ENCODE results near the gene TMEM35B. TPM values are rescaled to one million over a fixed set of nuclear protein-coding genes. Genes with fewer than 3 reads are reported as not detected.
A peak's percentile ranks its signal among the peaks of the same experiment; 100 is the strongest.

Gene TMEM35B
- total RNA-seq, 1 donor: 22.1 TPM

- H3K9me3 ChIP-seq (ENCODE audit: low read depth, low read length): no peaks in the 10 kb centered on the region
- peaks cover 34% of the 10 kb centered on the region for H3K79me2 ChIP-seq (ENCODE audit: insufficient read depth, low read length)
These were observed 1.3 kb downstream of the TMEM35B start for GRCh38 chr1:34983700-34984355.

GRCh38 chr1:34982820-34983376 lies 2.2 kb downstream of the TMEM35B start:
- H4K20me1 ChIP-seq (ENCODE audit: insufficient read depth, low read length): peaks cover 11% of the 10 kb centered on the region
- H3K36me3 ChIP-seq (ENCODE audit: insufficient read depth, low read length): peaks cover 5% of the 10 kb centered on the region
- no peaks in the 10 kb centered on the region for H3K27me3 ChIP-seq (ENCODE audit: insufficient read depth, low read length)
- H3K79me2 ChIP-seq (ENCODE audit: insufficient read depth, low read length): peaks cover 34% of the 10 kb centered on the region
- no peaks in the 10 kb centered on the region for H3K9me3 ChIP-seq (ENCODE audit: low read depth, low read length)
- H2AFZ ChIP-seq (ENCODE audit: low read length): no peak overlapping the region
- H3K4me1 ChIP-seq (ENCODE audit: insufficient read depth, low read length): peaks cover 29% of the 10 kb centered on the region
- no peak overlapping the region for H3K27ac ChIP-seq (ENCODE audit: low read depth, low read length)
- no peak overlapping the region for H3K4me2 ChIP-seq (ENCODE audit: insufficient read depth, low read length)
- no peak for DNase-seq (ENCODE audit: insufficient read length, low spot score, missing footprints)
- TF ChIP-seq CTCF (IDR thresholded peaks at IDR 0.05; ENCODE audit: extremely low read depth, low read depth, low read length): no peak
- H3K4me3 ChIP-seq (ENCODE audit: insufficient read depth, low read length): no peak overlapping the region

More at GRCh38 chr1:34983700-34984355, 1.3 kb downstream of the TMEM35B start:
- peak overlapping the region; percentile 88 for H3K4me2 ChIP-seq (ENCODE audit: insufficient read depth, low read length)
- DNase-seq (ENCODE audit: insufficient read length, low spot score, missing footprints): peak; percentile 71
- peaks cover 11% of the 10 kb centered on the region for H4K20me1 ChIP-seq (ENCODE audit: insufficient read depth, low read length)
- peak overlapping the region; percentile 82 for H2AFZ ChIP-seq (ENCODE audit: low read length)
- peaks cover 5% of the 10 kb centered on the region for H3K36me3 ChIP-seq (ENCODE audit: insufficient read depth, low read length)
- no peaks in the 10 kb centered on the region for H3K27me3 ChIP-seq (ENCODE audit: insufficient read depth, low read length)
- H3K27ac ChIP-seq (ENCODE audit: low read depth, low read length): peak overlapping the region; percentile 88
- H3K4me1 ChIP-seq (ENCODE audit: insufficient read depth, low read length): peaks cover 29% of the 10 kb centered on the region
- peak overlapping the region; percentile 77 for H3K4me3 ChIP-seq (ENCODE audit: insufficient read depth, low read length)
- TF ChIP-seq CTCF (IDR thresholded peaks at IDR 0.05; ENCODE audit: extremely low read depth, low read depth, low read length): no peak

- no peak for DNase-seq (ENCODE audit: insufficient read length, low spot score, missing footprints)
These were observed 4.4 kb downstream of the TMEM35B start for GRCh38 chr1:34980715-34981114.

More at GRCh38 chr1:34980715-34981114, 4.4 kb downstream of the TMEM35B start:
- H3K4me2 ChIP-seq (ENCODE audit: insufficient read depth, low read length): no peak overlapping the region
- no peaks in the 10 kb centered on the region for H3K9me3 ChIP-seq (ENCODE audit: low read depth, low read length)
- H2AFZ ChIP-seq (ENCODE audit: low read length): no peak overlapping the region
- peaks cover 5% of the 10 kb centered on the region for H3K36me3 ChIP-seq (ENCODE audit: insufficient read depth, low read length)
- H3K79me2 ChIP-seq (ENCODE audit: insufficient read depth, low read length): peaks cover 25% of the 10 kb centered on the region
- peaks cover 13% of the 10 kb centered on the region for H4K20me1 ChIP-seq (ENCODE audit: insufficient read depth, low read length)
- peaks cover 12% of the 10 kb centered on the region for H3K4me1 ChIP-seq (ENCODE audit: insufficient read depth, low read length)
- no peak overlapping the region for H3K27ac ChIP-seq (ENCODE audit: low read depth, low read length)
- no peak for TF ChIP-seq CTCF (IDR thresholded peaks at IDR 0.05; ENCODE audit: extremely low read depth, low read depth, low read length)
- no peak overlapping the region for H3K4me3 ChIP-seq (ENCODE audit: insufficient read depth, low read length)
- H3K27me3 ChIP-seq (ENCODE audit: insufficient read depth, low read length): no peaks in the 10 kb centered on the region
